D721Med (cell line): ENCODE results near the gene HOXD4.
A peak's percentile ranks its signal among the peaks of the same experiment; 100 is the strongest.

Source experiments
- DNase-seq: peaks from one replicate; pipeline ENCODE4 v3.0.0; 2011; ENCODE audit warnings: low spot score; ENCODE audit not compliant: insufficient read length
- FAIRE-seq: peaks from 2 replicates; lab custom pipeline; 2011; peaks lifted over from hg19 to GRCh38; lab: Jason Lieb, UNC
- CTCF ChIP-seq: IDR thresholded peaks from 2 replicates; pipeline ENCODE4 v1.5.1; 2012; ENCODE audit warnings: mild to moderate bottlenecking, control low read depth; ENCODE audit not compliant: insufficient read depth; ENCODE audit errors: missing control alignments

Gene HOXD4

GRCh38 chr2:176121190-176122051 is 29.9 kb upstream of the HOXD4 start:
- DNase-seq, result no peak
- FAIRE-seq, result no peak
- no peak for TF ChIP-seq CTCF

GRCh38 chr2:176122052-176122682 is 29.2 kb upstream of the HOXD4 start:
- FAIRE-seq, result no peak
- DNase-seq, result no peak
- TF ChIP-seq CTCF, result no peak

- FAIRE-seq (no peak), DNase-seq (peak; percentile 71)
- TF ChIP-seq CTCF, result no peak
These were observed 28.5 kb upstream of the HOXD4 start, which contains the start of gene HOXD9 for GRCh38 chr2:176122683-176123410. TSS of gene HOXD9 (plus strand) at chr2:176122719. CDS start at chr2:176122769, 50 bp downstream.

- DNase-seq, result no peak
- no peak for TF ChIP-seq CTCF
- no peak for FAIRE-seq
These were observed 27.8 kb upstream of the HOXD4 start for GRCh38 chr2:176123411-176124109.

- DNase-seq, result no peak
- no peak for TF ChIP-seq CTCF
- FAIRE-seq, result no peak
These were observed 27.0 kb upstream of the HOXD4 start for GRCh38 chr2:176124110-176124946.

GRCh38 chr2:176124947-176125771 is 26.2 kb upstream of the HOXD4 start:
- DNase-seq, result no peak
- TF ChIP-seq CTCF, result no peak
- no peak for FAIRE-seq
